Endothelial cell (in vitro differentiated cells): ENCODE data around the gene HSD17B12. TPM values are rescaled to one million over a fixed set of nuclear protein-coding genes. Genes with fewer than 3 reads are reported as not detected.

Source experiments
- DNase-seq: peaks from one replicate; pipeline ENCODE4 v3.0.0; 2021; ENCODE audit warnings: low spot score
- H3K27ac Mint-ChIP-seq: one replicate; pipeline ENCODE4 v1.8.0; 2021; ENCODE audit warnings: mixed read lengths, inconsistent platforms; ENCODE audit not compliant: unreplicated experiment
- H3K27me3 Mint-ChIP-seq: one replicate; pipeline ENCODE4 v1.8.0; 2021; ENCODE audit warnings: mild to moderate bottlenecking, moderate library complexity, mixed read lengths, inconsistent platforms; ENCODE audit not compliant: unreplicated experiment
- H3K36me3 Mint-ChIP-seq: one replicate; pipeline ENCODE4 v1.8.0; 2021; ENCODE audit warnings: mild to moderate bottlenecking, low read depth, mixed read lengths, inconsistent platforms; ENCODE audit not compliant: unreplicated experiment
- H3K4me1 Mint-ChIP-seq: one replicate; pipeline ENCODE4 v1.8.0; 2021; ENCODE audit warnings: mild to moderate bottlenecking, mixed read lengths, inconsistent platforms; ENCODE audit not compliant: unreplicated experiment
- H3K4me3 Mint-ChIP-seq: one replicate; pipeline ENCODE4 v1.8.0; 2021; ENCODE audit warnings: mild to moderate bottlenecking, mixed read lengths, inconsistent platforms; ENCODE audit not compliant: unreplicated experiment
- H3K9me3 Mint-ChIP-seq: one replicate; pipeline ENCODE4 v1.8.0; 2021; ENCODE audit warnings: mixed read lengths, inconsistent platforms; ENCODE audit not compliant: unreplicated experiment
- CTCF ChIP-seq: fragments of 200-600 bp; sonication (generic); IDR thresholded peaks from one replicate; pipeline ENCODE4 v1.5.0; 2021; ENCODE audit warnings: antibody characterized with exemption; ENCODE audit not compliant: unreplicated experiment
- total RNA-seq: library from RNA; stranded (reverse); fragmentation: NEBNext Ultra II Directional; extraction: Animal tissue kit (Norgen Biotek cat#: 25700); gene quantifications from one replicate; pipeline ENCODE4 v1.2.1, GENCODE V29; 2021; ENCODE audit not compliant: unreplicated experiment

The HSD17B12 gene
- total RNA-seq, 1 donor from 2014 or later = 110 TPM

- Mint-ChIP-seq H3K9me3 (no peaks in the 10 kb centered on the region), H3K4me3 (no peak overlapping the region), H3K36me3 (peaks cover 25% of the 10 kb centered on the region), H3K27ac (no peak overlapping the region), H3K4me1 (peaks cover 15% of the 10 kb centered on the region), H3K27me3 (peaks cover 2% of the 10 kb centered on the region)
- no peak for DNase-seq
- no peak for TF ChIP-seq CTCF
Measured at GRCh38 chr11:43903969-43904368, 223.4 kb downstream of the HSD17B12 start.

- H3K27ac Mint-ChIP-seq = peak overlapping the region; percentile 96
- H3K4me3 Mint-ChIP-seq = no peak overlapping the region
- peaks cover 2% of the 10 kb centered on the region for H3K27me3 Mint-ChIP-seq
- H3K36me3 Mint-ChIP-seq = peaks cover 22% of the 10 kb centered on the region
- no peak for TF ChIP-seq CTCF
- H3K9me3 Mint-ChIP-seq = no peaks in the 10 kb centered on the region
- H3K4me1 Mint-ChIP-seq = peaks cover 15% of the 10 kb centered on the region
- DNase-seq = no peak
Measured at GRCh38 chr11:43904742-43905535, 224.4 kb downstream of the HSD17B12 start.

GRCh38 chr11:43905813-43906241 is 225.3 kb downstream of the HSD17B12 start:
- Mint-ChIP-seq H3K4me1 (peaks cover 15% of the 10 kb centered on the region), H3K4me3 (no peak overlapping the region)
- TF ChIP-seq CTCF = no peak

More at GRCh38 chr11:43905813-43906241, 225.3 kb downstream of the HSD17B12 start:
- H3K27me3 Mint-ChIP-seq = peaks cover 2% of the 10 kb centered on the region
- no peaks in the 10 kb centered on the region for H3K9me3 Mint-ChIP-seq
- peak overlapping the region; percentile 96 for H3K27ac Mint-ChIP-seq
- DNase-seq = peak; percentile 41
- peaks cover 23% of the 10 kb centered on the region for H3K36me3 Mint-ChIP-seq

Other genes with a start within 250 kb of the HSD17B12 start
- 27.3 TPM for gene ALKBH3, start 200.1 kb downstream of the HSD17B12 start, total RNA-seq